GM18873 (cell line): Measurements from ENCODE around the gene STAC3.

ENCODE experiments used
- ATAC-seq: cut with Tn5 transposase; IDR thresholded peaks from one replicate; pipeline ENCODE4 v1.9.1; 2021; ENCODE audit warnings: mild to moderate bottlenecking, moderate library complexity, moderate number of reproducible peaks; ENCODE audit not compliant: unreplicated experiment, low FRiP score

The STAC3 gene

GRCh38 chr12:57224973-57225679 is 25.9 kb downstream of the STAC3 start:
- ATAC-seq, result no peak

- ATAC-seq, result no peak
Observed at GRCh38 chr12:57224278-57224972, 26.6 kb downstream of the STAC3 start.

- ATAC-seq, result no peak
Observed at GRCh38 chr12:57223191-57224165, 27.5 kb downstream of the STAC3 start.

GRCh38 chr12:57222286-57223190 is 28.4 kb downstream of the STAC3 start:
- no peak for ATAC-seq

GRCh38 chr12:57221169-57221917 is 29.6 kb downstream of the STAC3 start:
- no peak for ATAC-seq

GRCh38 chr12:57220770-57221168 is 30.2 kb downstream of the STAC3 start:
- no peak for ATAC-seq

GRCh38 chr12:57219993-57220754 is 30.8 kb downstream of the STAC3 start:
- ATAC-seq, result no peak

- no peak for ATAC-seq
Observed at GRCh38 chr12:57219205-57219992, 31.6 kb downstream of the STAC3 start.

GRCh38 chr12:57218030-57218853 is 32.7 kb downstream of the STAC3 start:
- no peak for ATAC-seq

GRCh38 chr12:57216921-57217879 is 33.8 kb downstream of the STAC3 start:
- ATAC-seq, result no peak

GRCh38 chr12:57216014-57216911 is 34.7 kb downstream of the STAC3 start, which contains the start of gene NXPH4:
Gene NXPH4 (plus strand): TSS chr12:57216794. CDS start chr12:57216970, 176 bp downstream.
- ATAC-seq, result no peak

- no peak for ATAC-seq
Observed at GRCh38 chr12:57215668-57216013, 35.3 kb downstream of the STAC3 start.

GRCh38 chr12:57215065-57215464 is 35.9 kb downstream of the STAC3 start:
- ATAC-seq, result no peak

GRCh38 chr12:57214398-57214781 is 36.6 kb downstream of the STAC3 start:
- ATAC-seq, result no peak
